Esophagus (tissue), 2 donors: Measurements from ENCODE around the gene ZNF474. TPM values are rescaled to one million over a fixed set of nuclear protein-coding genes. Genes with fewer than 3 reads are reported as not detected.

ENCODE experiments used
- H3K27ac ChIP-seq, 2 donors: one replicate each; pipeline ENCODE4 v1.5.1; 2013; ENCODE audit warnings: low read depth in 2 of 2, mild to moderate bottlenecking in 2 of 2, inconsistent platforms in 1 of 2, low read length in 1 of 2, moderate library complexity in 1 of 2
- H3K27me3 ChIP-seq, 2 donors: one replicate each; pipeline ENCODE4 v1.6.1; 2013; ENCODE audit warnings: low read length in 2 of 2, control low read depth in 1 of 2, mild to moderate bottlenecking in 1 of 2; ENCODE audit not compliant: insufficient read depth in 2 of 2, control insufficient read depth in 1 of 2
- H3K36me3 ChIP-seq, 2 donors: one replicate each; pipeline ENCODE4 v1.6.1; 2013; ENCODE audit warnings: low read length in 1 of 2; ENCODE audit not compliant: control insufficient read depth in 2 of 2, insufficient read depth in 2 of 2
- H3K4me1 ChIP-seq, 2 donors: one replicate each; pipeline ENCODE4 v1.6.1; 2013; ENCODE audit warnings: low read length in 1 of 2; ENCODE audit not compliant: control insufficient read depth in 2 of 2, insufficient read depth in 2 of 2
- H3K4me3 ChIP-seq, 2 donors: one replicate each; pipeline ENCODE4 v1.5.1; 2013; ENCODE audit warnings: low read length in 2 of 2, mild to moderate bottlenecking in 2 of 2, low read depth in 1 of 2, moderate library complexity in 1 of 2
- H3K9me3 ChIP-seq, 2 donors: one replicate each; pipeline ENCODE4 v1.6.1; 2013; ENCODE audit warnings: mild to moderate bottlenecking in 2 of 2, low read depth in 1 of 2, low read length in 1 of 2, moderate library complexity in 1 of 2; ENCODE audit not compliant: control insufficient read depth in 2 of 2, insufficient read depth in 1 of 2
- WGBS, 2 donors: extraction: QIAGEN DNeasy Blood & Tissue Kit; methylation state at CpG; one replicate each; pipeline ENCODE4 v1.1.7; 2013; 5-methylcytosine and 5-hydroxymethylcytosine counted together
- polyA plus RNA-seq, 2 donors: library from polyadenylated mRNA; stranded (reverse); fragments of 200-250 nt; gene quantifications; one replicate each; pipeline ENCODE4 v1.2.3, GENCODE V29; 2013
- donor health status: healthy with polysubstance abuse.
- donor health status: Bipolar disorder and iron deficiency.

Gene ZNF474
- polyA plus RNA-seq, 2 donors = 0.04 to 0.06 TPM

- H3K36me3 ChIP-seq = no peaks in the 10 kb centered on the region
- H3K9me3 ChIP-seq = no peaks in the 10 kb centered on the region
- H3K4me1 ChIP-seq = no peaks in the 10 kb centered on the region
- H3K4me3 ChIP-seq = no peak overlapping the region
- WGBS, 2 donors = 46 to 63% methylated on average over 1 of the region's 1 CpG
- no peaks in the 10 kb centered on the region for H3K27me3 ChIP-seq
- H3K27ac ChIP-seq = no peak overlapping the region
Observed at GRCh38 chr5:122156724-122157325, 27.5 kb downstream of the ZNF474 start.

- H3K4me3 ChIP-seq = no peak overlapping the region
- peak overlapping the region in 1 of 2 donors; percentile 86 for H3K27ac ChIP-seq
- peaks cover 0 to 5% of the 10 kb centered on the region in 2 donors for H3K4me1 ChIP-seq
- H3K9me3 ChIP-seq = no peaks in the 10 kb centered on the region
- WGBS, 2 donors = 72 to 81% methylated on average over 3 of the region's 3 CpGs
- H3K27me3 ChIP-seq = no peaks in the 10 kb centered on the region
- H3K36me3 ChIP-seq = no peaks in the 10 kb centered on the region
Observed at GRCh38 chr5:122162100-122162638, 32.8 kb downstream of the ZNF474 start.

- Histone ChIP-seq H3K4me1 (peaks cover 0 to 5% of the 10 kb centered on the region in 2 donors), H3K27ac (peak overlapping the region; percentile 86 to 90), H3K27me3 (no peaks in the 10 kb centered on the region), H3K4me3 (no peak overlapping the region), H3K36me3 (no peaks in the 10 kb centered on the region), H3K9me3 (no peaks in the 10 kb centered on the region)
- 27 to 36% methylated on average over 4 of the region's 4 CpGs for WGBS, 2 donors
Observed at GRCh38 chr5:122163121-122164069, 34.0 kb downstream of the ZNF474 start.

- Histone ChIP-seq H3K4me1 (peaks cover 0 to 5% of the 10 kb centered on the region in 2 donors), H3K9me3 (no peaks in the 10 kb centered on the region), H3K36me3 (no peaks in the 10 kb centered on the region), H3K27me3 (no peaks in the 10 kb centered on the region), H3K27ac (peak overlapping the region; percentile 80 to 86), H3K4me3 (no peak overlapping the region)
Observed at GRCh38 chr5:122164070-122164435, 34.7 kb downstream of the ZNF474 start.

- Histone ChIP-seq H3K4me1 (peaks cover 0 to 5% of the 10 kb centered on the region in 2 donors), H3K36me3 (no peaks in the 10 kb centered on the region), H3K4me3 (no peak overlapping the region), H3K9me3 (no peaks in the 10 kb centered on the region), H3K27ac (peak overlapping the region; percentile 80 to 86), H3K27me3 (no peaks in the 10 kb centered on the region)
- 59 to 61% methylated on average over 3 of the region's 3 CpGs for WGBS, 2 donors
Observed at GRCh38 chr5:122164831-122165558, 35.6 kb downstream of the ZNF474 start.

GRCh38 chr5:122165559-122166078 is 36.3 kb downstream of the ZNF474 start:
- Histone ChIP-seq H3K4me1 (peaks cover 0 to 5% of the 10 kb centered on the region in 2 donors), H3K4me3 (no peak overlapping the region), H3K27me3 (no peaks in the 10 kb centered on the region), H3K36me3 (no peaks in the 10 kb centered on the region), H3K27ac (peak overlapping the region in 1 of 2 donors; percentile 86), H3K9me3 (no peaks in the 10 kb centered on the region)
- 70% methylated on average over 3 of the region's 3 CpGs for WGBS, 2 donors

- Histone ChIP-seq H3K27me3 (no peaks in the 10 kb centered on the region), H3K27ac (no peak overlapping the region), H3K36me3 (no peaks in the 10 kb centered on the region), H3K4me1 (no peaks in the 10 kb centered on the region), H3K4me3 (no peak overlapping the region), H3K9me3 (no peaks in the 10 kb centered on the region)
- 90 to 97% methylated on average over 4 of the region's 4 CpGs for WGBS, 2 donors
Observed at GRCh38 chr5:122169350-122170103, 40.2 kb downstream of the ZNF474 start.

GRCh38 chr5:122170620-122171019 is 41.3 kb downstream of the ZNF474 start:
- WGBS, 2 donors = 45 to 56% methylated on average over 4 of the region's 4 CpGs
- H3K9me3 ChIP-seq = no peaks in the 10 kb centered on the region
- H3K4me3 ChIP-seq = no peak overlapping the region

More at GRCh38 chr5:122170620-122171019, 41.3 kb downstream of the ZNF474 start:
- Histone ChIP-seq H3K4me1 (no peaks in the 10 kb centered on the region), H3K36me3 (no peaks in the 10 kb centered on the region), H3K27me3 (no peaks in the 10 kb centered on the region), H3K27ac (no peak overlapping the region)
